H1 (cell line): ENCODE results near the gene WDR11. TPM values are rescaled to one million over a fixed set of nuclear protein-coding genes. Genes with fewer than 3 reads are reported as not detected.

ENCODE experiments used
- CTCF ChIA-PET: fragments of 300-600 bp; sonication (Branson Sonifier 250); formaldehyde crosslinking; loops from one replicate; lab custom pipeline; 2021; ENCODE audit not compliant: partially characterized antibody; lab: Charles Lee
- POLR2A ChIA-PET: fragments of 300-600 bp; sonication (Branson Sonifier 250); formaldehyde crosslinking; loops from one replicate; lab custom pipeline; 2021; ENCODE audit warnings: inconsistent platforms; ENCODE audit not compliant: partially characterized antibody; lab: Charles Lee
- DNase-seq, 2 experiments: peaks; one replicate each; pipeline versions ENCODE4 v3.0.0 to v3.0.0-alpha.2; 2010 to 2022; ENCODE audit warnings: low spot score in 2 of 2, low read depth in 1 of 2, mixed read lengths in 1 of 2
- FAIRE-seq: peaks from 2 replicates; lab custom pipeline; 2011; peaks lifted over from hg19 to GRCh38; lab: Jason Lieb, UNC
- H2AFZ ChIP-seq: 2 replicates; pipeline ENCODE4 v1.8.1; 2012; ENCODE audit warnings: low read length, inconsistent platforms
- H2AK5ac ChIP-seq: 2 replicates; pipeline ENCODE4 v1.6.1; 2013; ENCODE audit warnings: low read depth, low read length
- H2BK120ac ChIP-seq: replicated peaks from 2 replicates; pipeline ENCODE3; 2013; ENCODE audit warnings: low read depth, low read length, inconsistent platforms
- H2BK12ac ChIP-seq: 2 replicates; pipeline ENCODE4 v1.6.1; 2013; ENCODE audit warnings: low read depth, low read length
- H2BK15ac ChIP-seq: 2 replicates; pipeline ENCODE4 v1.6.1; 2013; ENCODE audit warnings: low read length
- H2BK20ac ChIP-seq: 2 replicates; pipeline ENCODE4 v1.6.1; 2013; ENCODE audit warnings: low read length
- H2BK5ac ChIP-seq: 2 replicates; pipeline ENCODE4 v1.6.1; 2013; ENCODE audit warnings: low read depth, low read length
- H3K14ac ChIP-seq: 2 replicates; pipeline ENCODE4 v1.6.1; 2013; ENCODE audit warnings: inconsistent platforms; ENCODE audit not compliant: insufficient read length
- H3K18ac ChIP-seq: 2 replicates; pipeline ENCODE4 v1.6.1; 2013; ENCODE audit warnings: low read length; ENCODE audit errors: extremely low read depth
- H3K23ac ChIP-seq: 2 replicates; pipeline ENCODE4 v1.6.1; 2013; ENCODE audit warnings: inconsistent platforms; ENCODE audit not compliant: insufficient read length
- H3K23me2 ChIP-seq: 2 replicates; pipeline ENCODE4 v1.6.1; 2013; ENCODE audit warnings: low read depth, low read length
- H3K27ac ChIP-seq: 2 replicates; pipeline ENCODE4 v1.6.1; 2011; ENCODE audit warnings: low read depth, low read length, inconsistent platforms
- H3K27me3 ChIP-seq, 4 experiments: replicated peaks in 1 of 4; 1 replicate in 1 of 4; 2 replicates in 3 of 4; pipeline versions ENCODE4 v1.6.1 to v1.8.1; 2011 to 2013; ENCODE audit warnings: low read length in 3 of 4, mild to moderate bottlenecking in 3 of 4, inconsistent platforms in 2 of 4, mixed read lengths in 2 of 4, moderate library complexity in 1 of 4; ENCODE audit not compliant: control insufficient read depth in 3 of 4, insufficient read depth in 3 of 4; ENCODE audit errors: extremely low read depth in 1 of 4
- H3K36me3 ChIP-seq, 4 experiments: 2 replicates each; pipeline versions ENCODE4 v1.6.1 to v1.8.1; 2011 to 2013; ENCODE audit warnings: mild to moderate bottlenecking in 4 of 4, low read length in 3 of 4, moderate library complexity in 2 of 4, control low read depth in 1 of 4, inconsistent platforms in 1 of 4; ENCODE audit not compliant: insufficient read depth in 4 of 4, control insufficient read depth in 2 of 4
- H3K4ac ChIP-seq: replicated peaks from 2 replicates; pipeline ENCODE3; 2013; ENCODE audit warnings: low read length, low read depth, mixed read lengths, inconsistent platforms; ENCODE audit not compliant: insufficient read length
- H3K4me1 ChIP-seq, 4 experiments: replicated peaks in 1 of 4; 1 replicate in 1 of 4; 2 replicates in 3 of 4; pipeline versions ENCODE4 v1.6.1 to v1.8.1; 2011 to 2013; ENCODE audit warnings: low read length in 3 of 4, inconsistent platforms in 2 of 4, mixed read lengths in 1 of 4; ENCODE audit not compliant: insufficient read depth in 4 of 4, control insufficient read depth in 3 of 4
- H3K4me2 ChIP-seq, 2 experiments: 2 replicates each; pipeline versions ENCODE4 v1.6.1 to v1.8.1; 2011 to 2013; ENCODE audit warnings: low read depth in 2 of 2, low read length in 2 of 2, control low read depth in 1 of 2, inconsistent platforms in 1 of 2, mild to moderate bottlenecking in 1 of 2; ENCODE audit not compliant: insufficient read depth in 1 of 2
- H3K4me3 ChIP-seq, 4 experiments: fragments of 200-600, 300-600 bp in 1 of 4; sonication (generic), shearing (Covaris generic), sonication (Bioruptor Twin) in 1 of 4; 2 replicates each; pipeline versions ENCODE4 v1.5.1 to v1.8.1; 2011 to 2016; ENCODE audit warnings: low read length in 4 of 4, low read depth in 3 of 4, control low read depth in 2 of 4, inconsistent platforms in 2 of 4, mild to moderate bottlenecking in 2 of 4, mixed read lengths in 1 of 4, moderate library complexity in 1 of 4; ENCODE audit not compliant: insufficient read depth in 2 of 4; ENCODE audit errors: extremely low read depth in 1 of 4
- H3K56ac ChIP-seq: replicated peaks from 2 replicates; pipeline ENCODE3; 2013; ENCODE audit warnings: low read depth, mild to moderate bottlenecking, mixed read lengths, low read length, inconsistent platforms; ENCODE audit not compliant: insufficient read length
- H3K79me1 ChIP-seq: 2 replicates; pipeline ENCODE4 v1.6.1; 2013; ENCODE audit warnings: low read depth, low read length, control low read depth
- H3K79me2 ChIP-seq, 2 experiments: 2 replicates each; pipeline versions ENCODE4 v1.6.1 to v1.8.1; 2012 to 2013; ENCODE audit warnings: low read length in 2 of 2, mild to moderate bottlenecking in 2 of 2, inconsistent platforms in 1 of 2; ENCODE audit not compliant: insufficient read depth in 2 of 2, control insufficient read depth in 1 of 2
- H3K9ac ChIP-seq, 4 experiments: replicated peaks in 1 of 4; 1 replicate in 1 of 4; 2 replicates in 3 of 4; pipeline versions ENCODE4 v1.6.1 to v1.8.1; 2011 to 2013; ENCODE audit warnings: low read depth in 3 of 4, low read length in 3 of 4, control low read depth in 2 of 4, mild to moderate bottlenecking in 2 of 4, moderate library complexity in 2 of 4, inconsistent platforms in 1 of 4; ENCODE audit errors: extremely low read depth in 1 of 4
- H3K9me3 ChIP-seq, 2 experiments: 2 replicates each; pipeline versions ENCODE4 v1.6.1 to v1.8.1; 2012 to 2013; ENCODE audit warnings: mild to moderate bottlenecking in 2 of 2, moderate library complexity in 2 of 2, control low read depth in 1 of 2, inconsistent platforms in 1 of 2, low read depth in 1 of 2, low read length in 1 of 2, mixed read lengths in 1 of 2; ENCODE audit not compliant: insufficient read depth in 2 of 2
- H4K20me1 ChIP-seq, 2 experiments: replicated peaks in 1 of 2; 2 replicates each; pipeline versions ENCODE3 to v1.8.1; 2011 to 2013; ENCODE audit warnings: inconsistent platforms in 2 of 2, low read length in 2 of 2, mild to moderate bottlenecking in 1 of 2; ENCODE audit not compliant: insufficient read depth in 2 of 2, control insufficient read depth in 1 of 2
- H4K5ac ChIP-seq: 2 replicates; pipeline ENCODE4 v1.6.1; 2013; ENCODE audit warnings: low read length, low read depth, mixed read lengths, inconsistent platforms; ENCODE audit not compliant: insufficient read length
- H4K8ac ChIP-seq: 2 replicates; pipeline ENCODE4 v1.8.0; 2013; ENCODE audit warnings: mild to moderate bottlenecking, moderate library complexity, low read length, inconsistent platforms; ENCODE audit not compliant: insufficient read depth; ENCODE audit errors: extremely low read depth
- H4K91ac ChIP-seq: replicated peaks from 2 replicates; pipeline ENCODE3; 2013; ENCODE audit warnings: low read length, mixed read lengths, inconsistent platforms; ENCODE audit not compliant: insufficient read length
- ASH2L ChIP-seq: fragments of 200-600, 300-600 bp; sonication (generic); IDR thresholded peaks from one replicate; pipeline ENCODE4 v1.7.1; 2017; ENCODE audit warnings: low read length
- HDAC6 ChIP-seq: IDR thresholded peaks from one replicate; pipeline ENCODE4 v1.7.1; 2012; ENCODE audit warnings: low read depth, mild to moderate bottlenecking, inconsistent platforms, low read length, moderate library complexity
- JUN ChIP-seq: IDR thresholded peaks from 2 replicates; pipeline ENCODE4 v1.6.1; 2011; ENCODE audit warnings: low read depth, mild to moderate bottlenecking, improper control_type of control experiment, low read length
- KDM1A ChIP-seq: fragments of 200-600, 300-600 bp; sonication (generic); IDR thresholded peaks from 2 replicates; pipeline ENCODE4 v1.7.1; 2016; ENCODE audit warnings: mild to moderate bottlenecking, low read length, borderline replicate concordance
- POLR2A ChIP-seq, 2 experiments: IDR thresholded peaks; 1 replicate in 1 of 2; 2 replicates in 1 of 2; pipeline ENCODE4 v1.6.1; 2011; ENCODE audit warnings: low read depth in 2 of 2, low read length in 2 of 2, mild to moderate bottlenecking in 2 of 2; ENCODE audit errors: control extremely low read depth in 1 of 2
- RBBP5 ChIP-seq: IDR thresholded peaks from 2 replicates; pipeline ENCODE4 v1.7.1; 2012; ENCODE audit warnings: low read depth, mild to moderate bottlenecking, inconsistent platforms, low read length, moderate library complexity, borderline replicate concordance
- RFX5 ChIP-seq: IDR thresholded peaks from 2 replicates; pipeline ENCODE4 v1.6.1; 2011; ENCODE audit warnings: low read depth, low read length, improper control_type of control experiment, borderline replicate concordance
- RNF2 ChIP-seq: fragments of 200-900, 300-1000 bp; sonication (generic); IDR thresholded peaks from 2 replicates; pipeline ENCODE4 v1.7.1; 2016; ENCODE audit warnings: borderline replicate concordance, low read depth, mild to moderate bottlenecking, antibody characterized with exemption, low read length; ENCODE audit not compliant: poor library complexity, severe bottlenecking; ENCODE audit errors: missing control alignments
- SIX5 ChIP-seq: IDR thresholded peaks from 2 replicates; pipeline ENCODE4 v1.6.1; 2011; ENCODE audit warnings: mild to moderate bottlenecking, low read depth, low read length
- SUZ12 ChIP-seq: fragments of 200-600 bp; sonication (generic); IDR thresholded peaks from 2 replicates; pipeline ENCODE4 v1.6.1; 2012; ENCODE audit warnings: mild to moderate bottlenecking, inconsistent platforms, low read length, moderate library complexity, mixed read lengths
- TAF1 ChIP-seq: IDR thresholded peaks from 2 replicates; pipeline ENCODE4 v1.6.1; 2011; ENCODE audit warnings: mild to moderate bottlenecking, low read depth, low read length
- TAF7 ChIP-seq: optimal IDR thresholded peaks from 2 replicates; pipeline ENCODE3; 2011; ENCODE audit warnings: low read depth, mild to moderate bottlenecking, inconsistent platforms, low read length, moderate library complexity, borderline replicate concordance
- WGBS, 2 experiments: shearing (Covaris generic) in 1 of 2; methylation state at CpG; one replicate each; pipeline versions ENCODE4 v1.1.6 to v1.1.7; 2013 to 2015; ENCODE audit warnings: low lambda C conversion rate in 2 of 2, mixed read lengths in 2 of 2, inconsistent platforms in 1 of 2, low coverage in 1 of 2, missing lambda C conversion rate in 1 of 2; ENCODE audit not compliant: insufficient replicate concordance in 2 of 2, insufficient coverage in 1 of 2, insufficient read length in 1 of 2; ENCODE audit errors: extremely low coverage in 1 of 2, missing lambda C conversion rate in 1 of 2; 5-methylcytosine and 5-hydroxymethylcytosine counted together
- polyA plus RNA-seq, 7 experiments: library from polyadenylated mRNA; depleted of rRNA in 3 of 7; stranded (reverse) in 5 of 7; unstranded in 2 of 7; fragments of >200 nt in 5 of 7; fragments of 200-250 nt in 2 of 7; gene quantifications; 1 replicate in 5 of 7; 2 replicates in 1 of 7; 4 replicates in 1 of 7; pipeline versions ENCODE4 v1.2.1 to v1.2.3, GENCODE V29; 2011 to 2013; ENCODE audit warnings: missing spikeins in 2 of 7, mixed read lengths in 2 of 7
- total RNA-seq: library from RNA; stranded (reverse); fragmentation: NEBNext Ultra II Directional; extraction: Animal tissue kit (Norgen Biotek cat#: 25700); gene quantifications from 2 replicates; pipeline ENCODE4 v1.2.1, GENCODE V29; 2021

The WDR11 gene
- total and polyA plus RNA-seq, 2 of the 8 experiments (the other 6 are each of a cell fraction or from before 2014, with no cell fraction given), result 39.7 to 41.9 TPM

- Histone ChIP-seq H4K5ac (no peak overlapping the region), H3K79me2 (peaks cover 0 to 5% of the 10 kb centered on the region in 2 experiments; a peak in 1 of 4 replicates), H4K20me1 (no peaks in the 10 kb centered on the region), H3K4me3 (no peak overlapping the region), H2AFZ (no peak overlapping the region), H3K9me3 (no peaks in the 10 kb centered on the region), H3K4me2 (no peak overlapping the region), H2BK12ac (no peak overlapping the region), H3K79me1 (no peaks in the 10 kb centered on the region), H3K18ac (no peak overlapping the region), H2BK5ac (no peak overlapping the region), H3K27ac (no peak overlapping the region), H2AK5ac (no peak overlapping the region)
- POLR2A ChIA-PET, result interaction anchor here (1.2 kb wide), 1 partner anchor 10 kb away, joined by 3 read pairs; the partner anchor contains the start of gene WDR11
- DNase-seq, result no peak
- TF ChIP-seq JUN (no peak), SIX5 (no peak), HDAC6 (no peak), TAF7 (no peak), RNF2 (no peak), SUZ12 (no peak), RFX5 (no peak), POLR2A (IDR thresholded peaks at IDR 0.05; ENCODE audit: control extremely low read depth in 1 of 2, low read depth in 2 of 2, low read length in 2 of 2) (no peak), ASH2L (no peak), TAF1 (no peak), RBBP5 (no peak), KDM1A (no peak)
- TF ChIP-seq, all 59 proteins: peak for 0
- Histone ChIP-seq H3K4ac (no peak overlapping the region), H3K36me3 (peaks cover 6 to 58% (median 15%) of the 10 kb centered on the region in 4 experiments), H3K14ac (no peak overlapping the region), H3K4me1 (no peaks in the 10 kb centered on the region), H3K23ac (no peak overlapping the region), H3K9ac (no peak overlapping the region), H2BK120ac (no peak overlapping the region), H2BK15ac (no peak overlapping the region), H2BK20ac (no peak overlapping the region), H4K8ac (no peak overlapping the region), H3K56ac (no peak overlapping the region), H3K27me3 (no peaks in the 10 kb centered on the region), H3K23me2 (no peaks in the 10 kb centered on the region), H4K91ac (no peak overlapping the region)
- CTCF ChIA-PET, result interaction anchor here (1.1 to 1.3 kb wide), 3 partner anchors 9 to 31 kb away, joined by 3 to 5 read pairs (median 3); partner anchors contain the start of gene WDR11
- WGBS, 2 experiments, result 97% methylated on average over 2 of the region's 2 CpGs; no CpG with 5 or more reads in 1 of the 2 experiments
- no peak for FAIRE-seq
Measured at GRCh38 chr10:120861178-120861855, 10.2 kb downstream of the WDR11 start.
